Measurements from ENCODE around the gene FAM110A. TPM values are rescaled to one million over a fixed set of nuclear protein-coding genes. Genes with fewer than 3 reads are reported as not detected.

Gene FAM110A
- total and polyA plus RNA-seq, 9 of the 15 experiments (the other 6 are each of a cell fraction or from before 2014, with no cell fraction given), result 0.73 to 15.5 (median 3.6) TPM

DNA sequence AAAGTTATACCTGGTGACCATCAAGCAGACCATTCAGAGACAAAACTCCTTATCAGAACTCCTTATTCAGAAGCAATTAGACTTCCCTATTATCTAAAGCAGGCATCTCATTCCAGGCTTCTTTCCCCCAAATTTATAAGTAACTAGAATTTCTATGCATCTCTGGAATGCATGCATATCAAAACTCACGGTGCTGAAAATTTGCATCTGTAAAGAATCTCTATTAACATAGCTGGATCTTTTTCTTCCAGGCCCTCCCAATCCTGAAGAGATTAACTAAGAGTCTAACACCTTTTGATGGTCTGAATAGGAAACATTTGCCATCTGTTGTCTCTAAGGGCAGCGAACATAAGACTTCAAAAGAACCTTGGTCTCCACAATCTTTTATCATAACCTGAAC lies 42.5 kb upstream of the FAM110A start (continued):
- TF ChIP-seq ZNF318 (IDR thresholded peaks at IDR 0.05; ENCODE audit: borderline replicate concordance in 1 of 2, low read depth in 1 of 2) (no peak), ZSCAN32 (CRISPR knock-in tag; IDR thresholded peaks at IDR 0.05) (no peak), FOXM1 (IDR thresholded peaks at IDR 0.05; ENCODE audit: low read depth) (no peak), FOXM1 (CRISPR knock-in tag; IDR thresholded peaks at IDR 0.05; ENCODE audit: low read depth) (no peak), SIRT6 (IDR thresholded peaks at IDR 0.05; ENCODE audit: low read depth, low read length) (no peak), ZFP1 (CRISPR knock-in tag; IDR thresholded peaks at IDR 0.05) (no peak), ZBTB1 (CRISPR knock-in tag; IDR thresholded peaks at IDR 0.05; ENCODE audit: borderline replicate concordance, low read depth) (no peak), ZNF780A (CRISPR knock-in tag; IDR thresholded peaks at IDR 0.05) (no peak), ELF4 (CRISPR knock-in tag; IDR thresholded peaks at IDR 0.05) (no peak), POLR2B (IDR thresholded peaks at IDR 0.05; ENCODE audit: low read depth, partially characterized antibody) (no peak), ZNF644 (tag; IDR thresholded peaks at IDR 0.05; ENCODE audit: low read depth) (no peak)
- TF ChIP-seq, protein P1, sequence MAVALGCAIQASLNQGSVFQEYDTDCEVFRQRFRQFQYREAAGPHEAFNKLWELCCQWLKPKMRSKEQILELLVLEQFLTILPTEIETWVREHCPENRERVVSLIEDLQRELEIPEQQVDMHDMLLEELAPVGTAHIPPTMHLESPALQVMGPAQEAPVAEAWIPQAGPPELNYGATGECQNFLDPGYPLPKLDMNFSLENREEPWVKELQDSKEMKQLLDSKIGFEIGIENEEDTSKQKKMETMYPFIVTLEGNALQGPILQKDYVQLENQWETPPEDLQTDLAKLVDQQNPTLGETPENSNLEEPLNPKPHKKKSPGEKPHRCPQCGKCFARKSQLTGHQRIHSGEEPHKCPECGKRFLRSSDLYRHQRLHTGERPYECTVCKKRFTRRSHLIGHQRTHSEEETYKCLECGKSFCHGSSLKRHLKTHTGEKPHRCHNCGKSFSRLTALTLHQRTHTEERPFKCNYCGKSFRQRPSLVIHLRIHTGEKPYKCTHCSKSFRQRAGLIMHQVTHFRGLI (CRISPR knock-in tag; IDR thresholded peaks at IDR 0.05), result no peak
